ENCODE results near the gene PIM1. TPM values are rescaled to one million over a fixed set of nuclear protein-coding genes. Genes with fewer than 3 reads are reported as not detected.
"Not testable (repeated sequence)": the region's sequence is repeated elsewhere in the genome, so short reads cannot be mapped to it uniquely, and the experiment has no call there.

PIM1 gene
- total RNA-seq, 1 experiment from 2014 or later: 8.9 TPM

GRCh38 chr6:37126961-37127616 is 42.9 kb upstream of the PIM1 start:
- ChIA-PET CTCF (no interaction called here), POLR2A (ENCODE audit: low non-redundant PET) (interaction anchor here (0.7 kb wide), 1 partner anchor 1897 kb away, joined by 3 read pairs; no protein-coding TSS in a partner anchor)
- no peaks in the 10 kb centered on the region for H3K9me3 ChIP-seq (ENCODE audit: low read depth, low read length, poor library complexity, severe bottlenecking)
- H3K36me3 ChIP-seq (ENCODE audit: insufficient read depth, low read length, poor library complexity, severe bottlenecking): no peaks in the 10 kb centered on the region
- TF ChIP-seq EZH2 (IDR thresholded peaks at IDR 0.05; ENCODE audit: borderline replicate concordance, low read depth, low read length, poor library complexity, severe bottlenecking) (no peak), CTCF (conservative IDR thresholded peaks at IDR 0.05; ENCODE audit: low read depth, low read length) (no peak)
- DNase-seq (ENCODE audit: low spot score): no peak
- peaks cover 16% of the 10 kb centered on the region for H3K4me1 ChIP-seq (ENCODE audit: insufficient read depth, low read length, poor library complexity, severe bottlenecking)
- no peak overlapping the region for H3K4me3 ChIP-seq (ENCODE audit: low read depth, low read length, poor library complexity, severe bottlenecking)
- BruUV-seq (replicated peaks): no TSS peak
- intact Hi-C loops (cut with micrococcal nuclease; ENCODE audit: unreplicated experiment): no loop called here
- no peaks in the 10 kb centered on the region for H3K27me3 ChIP-seq (replicated peaks; ENCODE audit: insufficient read depth, low read depth, low read length, poor library complexity)
- H3K27ac ChIP-seq (ENCODE audit: low read depth, low read length, poor library complexity, severe bottlenecking): no peak overlapping the region

GRCh38 chr6:37127961-37128862 is 41.7 kb upstream of the PIM1 start:
- ChIA-PET POLR2A (ENCODE audit: low non-redundant PET) (interaction anchor here (0.7 kb wide), 1 partner anchor 1898 kb away, joined by 3 read pairs; no protein-coding TSS in a partner anchor), CTCF (no interaction called here)
- H3K36me3 ChIP-seq (ENCODE audit: insufficient read depth, low read length, poor library complexity, severe bottlenecking): no peaks in the 10 kb centered on the region
- no peak for DNase-seq (ENCODE audit: low spot score)
- TF ChIP-seq EZH2 (IDR thresholded peaks at IDR 0.05; ENCODE audit: borderline replicate concordance, low read depth, low read length, poor library complexity, severe bottlenecking): no peak
- no peak for TF ChIP-seq CTCF (conservative IDR thresholded peaks at IDR 0.05; ENCODE audit: low read depth, low read length)
- H3K9me3 ChIP-seq (ENCODE audit: low read depth, low read length, poor library complexity, severe bottlenecking): no peaks in the 10 kb centered on the region
- no peaks in the 10 kb centered on the region for H3K27me3 ChIP-seq (replicated peaks; ENCODE audit: insufficient read depth, low read depth, low read length, poor library complexity)
- BruUV-seq (replicated peaks): no TSS peak
- H3K27ac ChIP-seq (ENCODE audit: low read depth, low read length, poor library complexity, severe bottlenecking): no peak overlapping the region
- H3K4me3 ChIP-seq (ENCODE audit: low read depth, low read length, poor library complexity, severe bottlenecking): no peak overlapping the region
- intact Hi-C loops (cut with micrococcal nuclease; ENCODE audit: unreplicated experiment): no loop called here
- peaks cover 16% of the 10 kb centered on the region for H3K4me1 ChIP-seq (ENCODE audit: insufficient read depth, low read length, poor library complexity, severe bottlenecking)

DNA sequence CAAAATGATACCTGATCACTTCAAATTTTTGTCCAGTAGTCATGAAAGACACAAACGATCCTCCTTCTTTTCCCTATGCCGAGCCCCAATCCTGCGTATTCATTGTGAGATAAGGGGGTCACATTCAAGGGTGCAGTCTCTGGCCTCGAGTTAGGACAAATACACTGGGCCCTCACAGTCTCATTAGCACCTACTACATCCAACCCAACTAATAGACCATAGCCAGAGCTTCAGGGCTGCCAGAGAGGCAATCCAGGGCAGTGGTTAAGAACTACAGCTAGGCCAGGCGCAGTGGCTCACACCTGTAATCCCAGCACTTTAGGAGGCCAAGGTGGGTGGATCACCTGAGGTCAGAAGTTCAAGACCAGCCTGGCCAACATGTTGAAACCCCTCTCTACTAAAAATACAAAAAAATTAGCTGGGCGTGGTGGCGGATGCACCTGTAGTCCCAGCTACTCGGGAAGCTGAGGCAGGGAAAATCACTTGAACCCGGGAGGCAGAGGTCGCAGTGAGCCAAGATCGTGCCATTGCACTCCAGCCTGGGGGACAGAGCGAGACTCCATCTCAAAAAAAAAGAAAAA is 41.0 kb upstream of the PIM1 start:
- H3K4me3 ChIP-seq (ENCODE audit: low read depth, low read length, poor library complexity, severe bottlenecking); CTCF ChIA-PET; H3K36me3 ChIP-seq (ENCODE audit: insufficient read depth, low read length, poor library complexity, severe bottlenecking); H3K27ac ChIP-seq (ENCODE audit: low read depth, low read length, poor library complexity, severe bottlenecking); H3K27me3 ChIP-seq (replicated peaks; ENCODE audit: insufficient read depth, low read depth, low read length, poor library complexity); intact Hi-C loops (cut with micrococcal nuclease; ENCODE audit: unreplicated experiment); DNase-seq (ENCODE audit: low spot score); POLR2A ChIA-PET (ENCODE audit: low non-redundant PET); BruUV-seq (replicated peaks); H3K9me3 ChIP-seq (ENCODE audit: low read depth, low read length, poor library complexity, severe bottlenecking): not testable (repeated sequence)
- peaks cover 16% of the 10 kb centered on the region for H3K4me1 ChIP-seq (ENCODE audit: insufficient read depth, low read length, poor library complexity, severe bottlenecking)

All from A673 (cell line).